Thyroid gland (tissue), 4 donors: ENCODE results near the gene TMEM120A. TPM values are rescaled to one million over a fixed set of nuclear protein-coding genes. Genes with fewer than 3 reads are reported as not detected.

Source experiments
- DNase-seq, 2 donors: peaks; one replicate each; pipeline ENCODE4 v3.0.0-alpha.2; 2019
- H3K27ac ChIP-seq, 3 donors: fragments of 200-600 bp; sonication (generic); 1 replicate in 2 of 3; 2 replicates in 1 of 3; pipeline ENCODE4 v1.5.1; 2016 to 2019; ENCODE audit warnings: mild to moderate bottlenecking in 1 of 3, moderate library complexity in 1 of 3
- H3K27me3 ChIP-seq: fragments of 200-600 bp; sonication (generic); one replicate; pipeline ENCODE4 v1.5.1; 2019
- H3K36me3 ChIP-seq, 2 donors: fragments of 200-600 bp; sonication (generic); one replicate each; pipeline ENCODE4 v1.5.1; 2016 to 2019
- H3K4me1 ChIP-seq, 2 donors: fragments of 200-600 bp; sonication (generic); one replicate each; pipeline ENCODE4 v1.5.1; 2017 to 2019
- H3K4me3 ChIP-seq, 3 donors: fragments of 200-600 bp; sonication (generic); replicated peaks in 1 of 3; 1 replicate in 2 of 3; 2 replicates in 1 of 3; pipeline ENCODE4 v1.5.1; 2016; ENCODE audit warnings: mild to moderate bottlenecking in 1 of 3
- H3K9me3 ChIP-seq: fragments of 200-600 bp; sonication (generic); one replicate; pipeline ENCODE4 v1.5.1; 2017
- CTCF ChIP-seq, 6 experiments: fragments of 200-600 bp in 3 of 6; fragments of 450-650 bp in 3 of 6; sonication (generic) in 3 of 6; IDR thresholded peaks; one replicate each; pipeline ENCODE4 v1.5.1; 2016 to 2019; ENCODE audit warnings: antibody characterized with exemption in 6 of 6, mild to moderate bottlenecking in 2 of 6, inconsistent platforms in 1 of 6, moderate library complexity in 1 of 6
- POLR2A ChIP-seq, 2 donors: fragments of 450-650 bp; IDR thresholded peaks; one replicate each; pipeline ENCODE4 v1.6.1; 2017; ENCODE audit warnings: antibody characterized with exemption in 2 of 2, mild to moderate bottlenecking in 2 of 2, moderate library complexity in 1 of 2
- WGBS, 2 donors: methylation state at CpG; one replicate each; pipeline ENCODE4 v1.1.5; 2017; 5-methylcytosine and 5-hydroxymethylcytosine counted together
- intact Hi-C: fragments of 100-400 bp; cut with DNase I; formaldehyde crosslinking; loops from one replicate; pipeline ENCODE4 v1.15.1; 2023
- total RNA-seq, 4 donors: library from RNA; depleted of rRNA; stranded (reverse); fragments of >200 nt; gene quantifications; one replicate each; pipeline ENCODE4 v1.2.3, GENCODE V29; 2016

Gene TMEM120A
- total RNA-seq, 4 donors from 2014 or later, result 25.4 to 38.2 (median 34.9) TPM

- Histone ChIP-seq H3K4me3 (no peak overlapping the region), H3K27ac (peak overlapping the region in 2 of 3 donors; percentile 4 to 26), H3K27me3 (no peaks in the 10 kb centered on the region), H3K4me1 (peaks cover 12 to 30% of the 10 kb centered on the region in 2 donors), H3K9me3 (no peaks in the 10 kb centered on the region), H3K36me3 (peaks cover 9 to 21% of the 10 kb centered on the region in 2 donors)
- no peak for DNase-seq
- TF ChIP-seq POLR2A (IDR thresholded peaks at IDR 0.05) (no peak), CTCF (IDR thresholded peaks at IDR 0.05) (no peak)
- intact Hi-C loops, result no loop called here
- 73 to 78% methylated on average over 18 to 19 of the region's 19 CpGs for WGBS, 2 donors
These were observed 22.2 kb downstream of the TMEM120A start for GRCh38 chr7:75971961-75972763.

- Histone ChIP-seq H3K27me3 (no peaks in the 10 kb centered on the region), H3K36me3 (peaks cover 9 to 21% of the 10 kb centered on the region in 2 donors), H3K9me3 (no peaks in the 10 kb centered on the region), H3K4me1 (peaks cover 14 to 35% of the 10 kb centered on the region in 2 donors), H3K4me3 (no peak overlapping the region), H3K27ac (no peak overlapping the region)
- no peak for DNase-seq
- 86 to 89% methylated on average over 14 of the region's 14 CpGs for whole genome bisulfite sequencing, 2 donors
- TF ChIP-seq POLR2A (IDR thresholded peaks at IDR 0.05) (no peak), CTCF (IDR thresholded peaks at IDR 0.05) (no peak)
- intact Hi-C loops, result no loop called here
These were observed 23.0 kb downstream of the TMEM120A start for GRCh38 chr7:75971309-75971960.

GRCh38 chr7:75969704-75970498 lies 24.5 kb downstream of the TMEM120A start:
- no peak for DNase-seq
- H3K36me3 ChIP-seq, result peaks cover 9 to 26% of the 10 kb centered on the region in 2 donors
- intact Hi-C loops, result no loop called here
- TF ChIP-seq CTCF (IDR thresholded peaks at IDR 0.05) (no peak), POLR2A (IDR thresholded peaks at IDR 0.05) (no peak)
- H3K4me1 ChIP-seq, result peaks cover 14 to 50% of the 10 kb centered on the region in 2 donors
- no peaks in the 10 kb centered on the region for H3K9me3 ChIP-seq
- peak overlapping the region in 2 of 3 donors; percentile 40 to 71 for H3K27ac ChIP-seq
- H3K27me3 ChIP-seq, result no peaks in the 10 kb centered on the region
- H3K4me3 ChIP-seq, result no peak overlapping the region
- WGBS, 2 donors, result 89 to 91% methylated on average over 28 to 30 of the region's 30 CpGs

- no peak for DNase-seq
- Histone ChIP-seq H3K27me3 (no peaks in the 10 kb centered on the region), H3K9me3 (no peaks in the 10 kb centered on the region), H3K4me3 (no peak overlapping the region), H3K4me1 (peaks cover 14 to 54% of the 10 kb centered on the region in 2 donors), H3K36me3 (peaks cover 9 to 26% of the 10 kb centered on the region in 2 donors), H3K27ac (peak overlapping the region in 2 of 3 donors; percentile 40 to 71)
- intact Hi-C loops, result no loop called here
- 79 to 85% methylated on average over 10 to 13 of the region's 13 CpGs for whole genome bisulfite sequencing, 2 donors
- no peak for TF ChIP-seq POLR2A (IDR thresholded peaks at IDR 0.05)
- TF ChIP-seq CTCF (IDR thresholded peaks at IDR 0.05), result no peak
These were observed 25.2 kb downstream of the TMEM120A start for GRCh38 chr7:75969182-75969581.
